Suprapubic skin (tissue), 4 donors: ENCODE measurements around the gene RAB20. TPM values are rescaled to one million over a fixed set of nuclear protein-coding genes. Genes with fewer than 3 reads are reported as not detected.

Experiments used
- DNase-seq, 2 donors: peaks; one replicate each; pipeline ENCODE4 v3.0.0-alpha.2; 2019; ENCODE audit warnings: low spot score in 2 of 2
- H3K27ac ChIP-seq: fragments of 200-600 bp; sonication (generic); one replicate; pipeline ENCODE4 v1.5.1; 2019
- H3K27me3 ChIP-seq: fragments of 200-600 bp; sonication (generic); one replicate; pipeline ENCODE4 v1.5.1; 2019
- H3K36me3 ChIP-seq: fragments of 200-600 bp; sonication (generic); one replicate; pipeline ENCODE4 v1.5.1; 2019
- H3K4me1 ChIP-seq: fragments of 200-600 bp; sonication (generic); one replicate; pipeline ENCODE4 v1.5.1; 2019
- H3K4me3 ChIP-seq: fragments of 200-600 bp; sonication (generic); one replicate; pipeline ENCODE4 v1.5.1; 2019; ENCODE audit warnings: mild to moderate bottlenecking
- H3K9me3 ChIP-seq: fragments of 200-600 bp; sonication (generic); one replicate; pipeline ENCODE4 v1.5.1; 2019
- EP300 ChIP-seq: sonication (generic); formaldehyde crosslinking; IDR thresholded peaks from one replicate; pipeline ENCODE4 v1.6.1; 2017; ENCODE audit warnings: antibody characterized with exemption
- POLR2A ChIP-seq, 2 donors: fragments of 450-650 bp; IDR thresholded peaks; one replicate each; pipeline ENCODE4 v1.6.1; 2017; ENCODE audit warnings: antibody characterized with exemption in 2 of 2, mild to moderate bottlenecking in 2 of 2, moderate library complexity in 2 of 2
- POLR2AphosphoS5 ChIP-seq, 3 donors: sonication (generic); formaldehyde crosslinking; IDR thresholded peaks; one replicate each; pipeline ENCODE4 v1.6.1; 2017; ENCODE audit warnings: antibody characterized with exemption in 3 of 3
- WGBS: methylation state at CpG from one replicate; pipeline ENCODE4 v1.1.5; 2018; 5-methylcytosine and 5-hydroxymethylcytosine counted together
- total RNA-seq, 4 donors: library from RNA; depleted of rRNA; stranded (reverse); fragments of >200 nt; gene quantifications; one replicate each; pipeline ENCODE4 v1.1.0, GENCODE V29; 2016
- TF ChIP-seq, protein P1 (sequence below), 2 donors: fragments of 200-600 bp in 1 of 2; fragments of 450-650 bp in 1 of 2; sonication (generic) in 1 of 2; IDR thresholded peaks; one replicate each; pipeline ENCODE4 v1.5.1; 2016 to 2019; ENCODE audit warnings: antibody characterized with exemption in 2 of 2, mild to moderate bottlenecking in 1 of 2, moderate library complexity in 1 of 2

RAB20 gene
- total RNA-seq, 4 donors from 2014 or later = 2.0 to 6.7 (median 3.7) TPM

DNA sequence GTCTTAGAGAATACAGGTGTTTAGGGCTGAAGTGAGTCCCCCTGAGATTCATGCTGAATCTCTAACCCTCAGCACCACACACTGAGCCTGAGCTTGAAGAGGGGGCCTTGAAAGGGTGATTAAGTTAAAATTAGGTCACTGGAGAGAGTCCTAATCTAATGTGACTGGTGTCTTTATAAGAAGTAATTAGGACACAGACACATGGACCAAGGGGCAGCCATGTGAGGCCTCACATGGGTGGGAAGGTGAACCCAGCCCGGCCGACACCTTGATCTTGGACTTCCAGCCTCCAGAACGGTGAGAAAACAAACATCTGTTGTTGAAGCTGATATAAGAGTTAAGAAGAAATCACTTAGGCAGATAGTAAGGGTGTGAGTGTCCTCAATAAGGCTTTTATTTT is 7.1 kb upstream of the RAB20 start:
- no peaks in the 10 kb centered on the region for H3K36me3 ChIP-seq
- H3K9me3 ChIP-seq = no peaks in the 10 kb centered on the region
- no peak overlapping the region for H3K27ac ChIP-seq
- H3K27me3 ChIP-seq = peaks cover 9% of the 10 kb centered on the region
- H3K4me3 ChIP-seq = no peak overlapping the region
- H3K4me1 ChIP-seq = no peaks in the 10 kb centered on the region
- TF ChIP-seq POLR2AphosphoS5 (IDR thresholded peaks at IDR 0.05) (no peak), POLR2A (IDR thresholded peaks at IDR 0.05) (no peak), EP300 (no peak)
- TF ChIP-seq, protein P1, sequence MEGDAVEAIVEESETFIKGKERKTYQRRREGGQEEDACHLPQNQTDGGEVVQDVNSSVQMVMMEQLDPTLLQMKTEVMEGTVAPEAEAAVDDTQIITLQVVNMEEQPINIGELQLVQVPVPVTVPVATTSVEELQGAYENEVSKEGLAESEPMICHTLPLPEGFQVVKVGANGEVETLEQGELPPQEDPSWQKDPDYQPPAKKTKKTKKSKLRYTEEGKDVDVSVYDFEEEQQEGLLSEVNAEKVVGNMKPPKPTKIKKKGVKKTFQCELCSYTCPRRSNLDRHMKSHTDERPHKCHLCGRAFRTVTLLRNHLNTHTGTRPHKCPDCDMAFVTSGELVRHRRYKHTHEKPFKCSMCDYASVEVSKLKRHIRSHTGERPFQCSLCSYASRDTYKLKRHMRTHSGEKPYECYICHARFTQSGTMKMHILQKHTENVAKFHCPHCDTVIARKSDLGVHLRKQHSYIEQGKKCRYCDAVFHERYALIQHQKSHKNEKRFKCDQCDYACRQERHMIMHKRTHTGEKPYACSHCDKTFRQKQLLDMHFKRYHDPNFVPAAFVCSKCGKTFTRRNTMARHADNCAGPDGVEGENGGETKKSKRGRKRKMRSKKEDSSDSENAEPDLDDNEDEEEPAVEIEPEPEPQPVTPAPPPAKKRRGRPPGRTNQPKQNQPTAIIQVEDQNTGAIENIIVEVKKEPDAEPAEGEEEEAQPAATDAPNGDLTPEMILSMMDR (IDR thresholded peaks at IDR 0.05) = no peak
- no peak for DNase-seq
- whole genome bisulfite sequencing = 91% methylated on average over 3 of the region's 3 CpGs

DNA sequence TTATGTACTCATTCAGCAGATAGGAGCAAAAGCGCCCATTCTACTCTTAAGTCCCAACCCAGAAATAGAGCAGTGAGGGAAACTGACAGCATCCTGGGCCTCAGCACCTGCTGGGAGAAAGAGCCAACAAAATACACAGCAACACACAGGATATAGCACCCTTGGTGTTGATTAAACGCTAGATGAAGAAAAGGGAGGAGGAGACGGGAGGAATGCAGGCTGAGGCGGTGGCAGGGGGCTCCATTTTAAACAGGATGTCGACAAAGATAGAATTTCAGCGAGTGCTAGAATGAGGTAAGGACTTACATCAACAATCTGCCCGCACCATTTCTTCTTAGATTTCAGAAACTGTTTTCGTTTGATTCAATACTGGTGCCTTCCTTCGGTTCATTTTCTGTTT is 4.6 kb upstream of the RAB20 start:
- Histone ChIP-seq H3K9me3 (no peaks in the 10 kb centered on the region), H3K27me3 (peaks cover 3% of the 10 kb centered on the region), H3K4me1 (peaks cover 8% of the 10 kb centered on the region), H3K4me3 (no peak overlapping the region), H3K27ac (no peak overlapping the region), H3K36me3 (no peaks in the 10 kb centered on the region)
- DNase-seq = no peak
- TF ChIP-seq EP300 = no peak
- no peak for TF ChIP-seq POLR2AphosphoS5 (IDR thresholded peaks at IDR 0.05)
- TF ChIP-seq POLR2A (IDR thresholded peaks at IDR 0.05) = no peak
- TF ChIP-seq, protein P1 (IDR thresholded peaks at IDR 0.05) = no peak
- WGBS = 90% methylated on average over 9 of the region's 9 CpGs

DNA sequence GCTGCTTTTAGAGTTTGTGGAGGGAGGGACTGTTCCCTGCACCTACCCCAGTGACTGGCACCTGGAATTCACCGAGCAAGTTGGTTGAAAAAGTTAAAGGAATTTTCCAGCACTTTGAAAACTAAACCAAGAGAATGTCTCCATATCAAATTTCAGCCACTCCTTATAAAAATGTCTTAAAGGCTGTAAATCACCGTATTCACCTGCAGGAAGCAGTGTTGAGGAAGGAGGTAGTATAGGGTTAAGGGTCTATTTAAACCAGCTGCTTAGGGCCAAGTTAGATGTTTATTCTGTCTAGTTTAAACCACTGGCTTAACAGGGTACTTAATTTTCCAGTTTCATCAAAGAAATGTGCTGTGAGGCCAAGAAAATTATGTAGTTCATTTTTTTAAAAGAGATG is 3.8 kb upstream of the RAB20 start:
- no peak overlapping the region for H3K4me3 ChIP-seq
- H3K4me1 ChIP-seq = peaks cover 16% of the 10 kb centered on the region
- no peak overlapping the region for H3K27ac ChIP-seq
- TF ChIP-seq, protein P1 (IDR thresholded peaks at IDR 0.05) = no peak
- no peak for TF ChIP-seq POLR2AphosphoS5 (IDR thresholded peaks at IDR 0.05)
- DNase-seq = no peak
- no peaks in the 10 kb centered on the region for H3K36me3 ChIP-seq
- peaks cover 3% of the 10 kb centered on the region for H3K27me3 ChIP-seq
- no peaks in the 10 kb centered on the region for H3K9me3 ChIP-seq
- 60% methylated on average over 2 of the region's 2 CpGs for WGBS

DNA sequence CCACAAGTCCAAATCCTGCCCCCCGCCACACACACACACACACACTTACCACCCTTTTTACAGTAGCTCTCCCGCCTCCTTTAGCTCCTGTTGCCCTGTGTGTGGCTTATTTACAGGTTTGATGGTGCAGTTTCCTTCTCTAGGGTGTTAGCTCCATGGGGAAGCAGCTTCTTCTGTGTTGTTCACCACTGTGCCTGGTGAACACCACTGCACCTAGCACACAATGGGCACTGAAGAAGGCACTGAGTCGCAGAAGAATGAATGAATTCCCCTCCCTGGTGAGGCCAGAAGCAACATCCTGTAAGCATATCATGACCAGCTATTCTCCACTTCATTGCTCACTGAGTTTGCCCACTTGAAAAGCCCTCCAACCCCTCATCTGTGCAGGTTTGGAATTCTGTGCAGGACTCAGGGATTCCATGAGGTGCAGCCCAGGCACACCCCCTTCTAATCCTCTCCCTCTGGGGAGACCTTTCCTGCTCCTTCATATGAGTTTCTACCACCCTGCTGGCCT is 3.0 kb upstream of the RAB20 start:
- H3K36me3 ChIP-seq = no peaks in the 10 kb centered on the region
- over 99% methylated on average over 3 of the region's 3 CpGs for WGBS
- DNase-seq = no peak
- peaks cover 23% of the 10 kb centered on the region for H3K4me1 ChIP-seq
- no peaks in the 10 kb centered on the region for H3K9me3 ChIP-seq
- H3K27ac ChIP-seq = no peak overlapping the region
- no peak overlapping the region for H3K4me3 ChIP-seq
- TF ChIP-seq POLR2AphosphoS5 (IDR thresholded peaks at IDR 0.05) = no peak
- TF ChIP-seq POLR2A (IDR thresholded peaks at IDR 0.05) = no peak
- TF ChIP-seq, protein P1 (IDR thresholded peaks at IDR 0.05) = no peak
- peaks cover 3% of the 10 kb centered on the region for H3K27me3 ChIP-seq

DNA sequence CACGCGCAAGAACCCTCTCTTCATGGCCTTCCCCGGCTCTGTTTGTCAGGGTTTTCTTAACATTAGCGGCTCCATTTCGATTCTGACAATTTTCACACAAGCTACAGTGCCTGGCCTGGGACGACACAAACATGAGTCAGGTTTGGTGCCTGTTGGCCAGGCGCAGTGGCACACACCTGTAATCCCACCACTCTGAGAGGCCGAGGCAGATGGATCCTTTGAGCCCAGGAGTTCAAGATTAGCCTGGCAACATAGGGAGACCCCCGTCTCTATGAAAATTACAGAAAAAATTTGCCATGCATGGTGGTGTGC is 1.9 kb upstream of the RAB20 start:
- no peak for DNase-seq
- no peaks in the 10 kb centered on the region for H3K36me3 ChIP-seq
- no peak for TF ChIP-seq POLR2AphosphoS5 (IDR thresholded peaks at IDR 0.05)
- WGBS = 94% methylated on average over 9 of the region's 9 CpGs
- H3K27ac ChIP-seq = no peak overlapping the region
- no peaks in the 10 kb centered on the region for H3K27me3 ChIP-seq
- no peaks in the 10 kb centered on the region for H3K9me3 ChIP-seq
- peaks cover 30% of the 10 kb centered on the region for H3K4me1 ChIP-seq
- no peak overlapping the region for H3K4me3 ChIP-seq
